Posterior vena cava (tissue), 2 donors: ENCODE results near the gene APOM. TPM values are rescaled to one million over a fixed set of nuclear protein-coding genes. Genes with fewer than 3 reads are reported as not detected.

ENCODE experiments used
- DNase-seq: peaks from one replicate; pipeline ENCODE4 v3.0.0-alpha.2; 2020; ENCODE audit warnings: low spot score
- intact Hi-C, 2 donors: fragments of 100-400 bp; cut with DNase I; formaldehyde crosslinking; loops; one replicate each; pipeline versions ENCODE4 v1.14.1 to v1.14.2; 2022 to 2023
- total RNA-seq, 2 donors: library from RNA; stranded (reverse); fragmentation: NEBNext Ultra II Directional; extraction: Animal tissue kit (Norgen Biotek cat#: 25700); gene quantifications; one replicate each; pipeline ENCODE4 v1.2.1, GENCODE V29; 2021
- donor health status: DM: yes; HTN: yes; CAD: no.
- donor health status: DM: yes; HTN: yes; CAD: no.

APOM gene
- total RNA-seq, 2 donors from 2014 or later: 0.60 to 1.2 TPM

DNA sequence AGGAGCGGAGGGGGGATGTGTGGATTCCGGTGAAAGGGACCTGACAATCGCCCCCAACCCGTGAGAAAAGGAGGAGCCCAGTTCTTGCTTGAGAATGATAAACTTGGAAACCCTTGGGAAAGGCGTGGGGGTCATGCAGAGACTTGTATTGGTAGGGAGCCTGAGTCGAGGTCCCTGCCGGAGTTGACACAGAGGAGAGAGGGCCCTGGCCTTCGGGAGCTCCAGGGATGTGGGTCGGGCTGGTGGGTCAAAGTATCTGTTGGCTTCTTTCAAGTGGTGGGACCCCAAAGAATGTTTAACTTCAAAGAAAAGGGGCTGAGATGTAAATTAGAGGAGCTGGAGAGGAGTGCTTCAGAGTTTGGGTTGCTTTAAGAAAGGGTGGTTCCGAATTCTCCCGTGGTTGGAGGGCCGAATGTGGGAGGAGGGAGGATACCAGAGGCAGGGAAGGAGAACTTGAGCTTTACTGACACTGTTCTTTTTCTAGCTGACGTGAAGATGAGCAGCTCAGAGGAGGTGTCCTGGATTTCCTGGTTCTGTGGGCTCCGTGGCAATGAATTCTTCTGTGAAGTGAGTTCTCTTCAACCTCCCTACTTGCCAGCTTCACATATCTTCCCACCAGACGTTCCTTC, 10.8 kb downstream of the APOM start:
- intact Hi-C loops: no loop called here
- DNase-seq: no peak

DNA sequence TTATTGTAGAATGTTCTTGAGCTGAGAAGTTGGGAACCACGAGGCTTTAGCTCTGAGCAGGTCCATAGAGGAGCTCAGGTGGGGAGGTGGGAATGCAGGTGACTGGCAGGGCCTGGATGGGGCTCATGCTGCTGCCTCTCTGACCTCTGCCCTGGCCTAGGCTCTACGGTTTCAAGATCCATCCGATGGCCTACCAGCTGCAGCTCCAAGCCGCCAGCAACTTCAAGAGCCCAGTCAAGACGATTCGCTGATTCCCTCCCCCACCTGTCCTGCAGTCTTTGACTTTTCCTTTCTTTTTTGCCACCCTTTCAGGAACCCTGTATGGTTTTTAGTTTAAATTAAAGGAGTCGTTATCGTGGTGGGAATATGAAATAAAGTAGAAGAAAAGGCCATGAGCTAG, 14.0 kb downstream of the APOM start, which contains the start of gene LY6G5B:
LY6G5B (plus strand) TSS at position 301 of the 400 bp plus-strand sequence. CDS start 975 bp downstream, outside the sequence.
- intact Hi-C loops: no loop called here
- DNase-seq: no peak

GRCh38 chr6:31676322-31676903, 20.7 kb downstream of the APOM start:
- no peak for DNase-seq
- intact Hi-C loops: loop anchor here in 1 of 2 donors (5.0 kb wide), 1 partner anchor 276 kb away; no protein-coding TSS in a partner anchor

DNA sequence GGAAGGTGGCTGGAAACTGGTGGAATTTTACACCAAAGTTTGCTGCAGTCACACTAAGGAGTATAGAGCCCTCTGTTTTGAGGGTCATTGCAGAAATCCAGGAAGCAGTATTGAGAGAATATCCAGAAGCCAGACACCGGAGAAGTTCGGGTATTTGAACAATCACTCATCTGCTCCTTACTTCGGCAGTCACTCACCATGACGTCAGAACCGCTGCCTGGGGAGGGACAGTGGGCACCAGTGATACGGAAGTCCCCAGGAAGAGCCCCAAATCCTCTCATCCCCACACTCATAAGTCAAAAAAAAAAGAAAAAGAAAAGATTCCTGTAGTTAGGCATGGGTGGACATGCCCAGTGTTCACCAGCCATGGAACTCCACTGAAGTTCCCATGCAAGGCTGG, 21.2 kb downstream of the APOM start:
- DNase-seq: no peak
- intact Hi-C loops: loop anchor here in 1 of 2 donors (5.0 kb wide), 1 partner anchor 275 kb away; no protein-coding TSS in a partner anchor

DNA sequence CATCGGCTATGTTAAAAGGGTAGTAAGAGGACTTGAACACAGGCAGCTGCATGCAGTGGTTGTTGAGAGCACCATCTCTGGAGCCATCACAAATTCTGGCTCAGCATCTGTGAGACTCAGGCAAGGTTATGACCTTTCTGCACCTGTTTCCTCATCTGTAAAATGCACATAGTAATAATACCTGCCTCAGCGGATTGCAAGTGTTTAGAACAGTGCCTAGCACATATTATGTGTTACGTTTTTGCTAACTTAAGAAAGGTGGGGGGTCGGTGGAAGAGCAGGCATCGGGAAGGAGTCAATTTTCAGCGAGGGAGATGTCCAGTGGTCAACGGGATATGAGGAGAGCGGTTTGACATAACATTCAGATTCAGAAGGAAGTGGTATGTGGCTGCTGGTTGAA, 22.3 kb downstream of the APOM start:
- intact Hi-C loops: loop anchor here in 1 of 2 donors (5.0 kb wide), 1 partner anchor 274 kb away; no protein-coding TSS in a partner anchor
- DNase-seq: no peak

- intact Hi-C loops: loop anchor here (5.0 to 10.0 kb wide), 2 partner anchors 152 to 154 kb away; no protein-coding TSS in a partner anchor
- DNase-seq: peak; percentile 95
Measured at GRCh38 chr6:31680226-31681134, 24.8 kb downstream of the APOM start, which contains the start of gene LY6G5C. LY6G5C (minus strand) TSS chr6:31681067; CDS start chr6:31680373, 694 bp downstream.

- intact Hi-C loops: loop anchor here (5.0 to 10.0 kb wide), 2 partner anchors 151 to 154 kb away; no protein-coding TSS in a partner anchor
- no peak for DNase-seq
Measured at GRCh38 chr6:31681135-31681671, 25.5 kb downstream of the APOM start.

- intact Hi-C loops: loop anchor here (5.0 to 10.0 kb wide), 2 partner anchors 149 to 151 kb away; no protein-coding TSS in a partner anchor
- DNase-seq: no peak
Measured at GRCh38 chr6:31683591-31683990, 27.9 kb downstream of the APOM start.

GRCh38 chr6:31686483-31686882, 30.8 kb downstream of the APOM start:
- intact Hi-C loops: loop anchor here in 1 of 2 donors (10.0 kb wide), 1 partner anchor 148 kb away; no protein-coding TSS in a partner anchor
- DNase-seq: no peak

DNA sequence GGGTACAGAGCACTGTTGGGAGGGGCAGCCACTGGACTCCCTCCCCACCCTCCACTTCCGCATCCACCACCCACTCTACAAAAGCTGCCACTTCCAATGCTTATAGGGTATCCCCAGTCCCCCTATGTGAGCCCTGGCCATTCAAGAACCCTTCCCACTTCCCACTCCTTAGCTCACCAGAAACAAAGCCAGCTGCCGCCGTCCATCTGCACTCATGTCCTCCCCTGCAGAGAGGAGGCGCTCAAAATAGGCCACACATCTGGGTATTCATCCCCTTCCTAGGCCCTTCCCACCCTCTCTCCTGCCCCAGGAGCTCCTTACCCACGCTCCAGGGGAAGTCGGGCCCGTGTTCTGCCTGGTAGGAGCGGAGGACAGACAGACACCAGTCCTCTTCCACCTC, 31.6 kb downstream of the APOM start:
- intact Hi-C loops: loop anchor here in 1 of 2 donors (10.0 kb wide), 1 partner anchor 147 kb away; no protein-coding TSS in a partner anchor
- DNase-seq: no peak

GRCh38 chr6:31687860-31688693, 32.4 kb downstream of the APOM start:
- DNase-seq: peak; percentile 64
- intact Hi-C loops: loop anchor here in 1 of 2 donors (10.0 kb wide), 1 partner anchor 147 kb away; no protein-coding TSS in a partner anchor

- intact Hi-C loops: loop anchor here in 1 of 2 donors (10.0 kb wide), 1 partner anchor 145 kb away; no protein-coding TSS in a partner anchor
- DNase-seq: no peak
Measured at GRCh38 chr6:31689249-31690110, 33.8 kb downstream of the APOM start.

DNA sequence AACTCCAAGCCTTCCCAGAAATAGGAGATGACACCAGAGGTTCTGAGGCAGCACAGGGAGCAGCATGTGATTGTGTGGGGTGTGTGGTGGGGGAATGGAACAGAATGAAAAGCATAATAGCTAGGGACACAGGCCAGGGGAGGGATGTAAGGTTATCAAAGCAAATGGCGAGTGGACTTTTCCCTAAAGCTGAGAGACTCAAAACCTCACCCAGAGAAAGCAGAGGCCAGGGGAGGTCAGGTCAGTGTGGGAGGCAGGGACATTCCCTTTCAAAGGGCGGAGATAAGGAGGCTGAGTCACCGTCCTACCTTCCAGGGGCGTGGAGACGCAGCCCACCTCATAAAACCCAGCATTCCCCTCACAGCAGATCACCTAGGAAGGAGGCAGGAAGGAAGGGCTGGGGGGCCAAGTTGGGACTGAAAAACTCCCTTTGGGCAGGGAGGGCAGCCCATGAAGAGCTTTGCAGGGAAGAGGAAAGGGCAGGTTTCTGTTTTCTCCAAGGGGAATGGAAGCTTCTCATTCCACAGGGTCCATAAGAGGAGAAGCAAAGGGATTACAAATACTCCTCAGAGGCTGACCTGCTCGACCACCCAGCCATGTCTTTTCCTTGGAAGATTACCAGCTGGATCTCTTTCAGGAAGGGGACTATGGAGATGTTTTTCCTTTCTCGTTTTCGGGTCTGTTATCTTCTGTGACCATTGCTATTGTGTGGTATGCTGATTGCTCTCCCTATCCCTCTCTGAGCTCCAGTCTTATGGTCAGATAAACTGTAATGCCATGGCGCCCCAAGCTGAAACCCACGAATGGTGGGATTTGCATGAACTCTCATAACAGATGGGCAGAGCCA, 34.8 kb downstream of the APOM start:
- intact Hi-C loops: no loop called here

DNA sequence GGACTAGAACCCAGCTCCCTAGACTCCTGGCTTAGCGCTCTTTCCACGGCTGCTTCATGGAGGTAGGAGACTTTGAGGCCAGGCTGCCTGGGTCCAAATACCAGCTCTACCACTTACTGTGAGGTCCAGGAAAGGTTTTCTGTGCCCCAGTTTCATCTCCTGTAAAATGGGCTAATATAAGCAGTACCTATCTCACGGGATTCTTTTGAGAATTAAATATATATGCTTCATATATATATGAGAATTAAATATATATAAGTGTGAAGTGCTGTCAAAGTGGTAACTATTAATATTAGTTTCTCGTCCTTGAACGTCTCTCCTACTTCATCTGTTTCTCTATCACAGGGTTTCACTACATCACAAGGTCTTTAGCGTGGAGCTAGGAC, 35.4 kb downstream of the APOM start:
- DNase-seq: no peak
- intact Hi-C loops: no loop called here

More for the DNA sequence above, 34.8 kb downstream of the APOM start:
- peak; percentile 66 for DNase-seq

DNA sequence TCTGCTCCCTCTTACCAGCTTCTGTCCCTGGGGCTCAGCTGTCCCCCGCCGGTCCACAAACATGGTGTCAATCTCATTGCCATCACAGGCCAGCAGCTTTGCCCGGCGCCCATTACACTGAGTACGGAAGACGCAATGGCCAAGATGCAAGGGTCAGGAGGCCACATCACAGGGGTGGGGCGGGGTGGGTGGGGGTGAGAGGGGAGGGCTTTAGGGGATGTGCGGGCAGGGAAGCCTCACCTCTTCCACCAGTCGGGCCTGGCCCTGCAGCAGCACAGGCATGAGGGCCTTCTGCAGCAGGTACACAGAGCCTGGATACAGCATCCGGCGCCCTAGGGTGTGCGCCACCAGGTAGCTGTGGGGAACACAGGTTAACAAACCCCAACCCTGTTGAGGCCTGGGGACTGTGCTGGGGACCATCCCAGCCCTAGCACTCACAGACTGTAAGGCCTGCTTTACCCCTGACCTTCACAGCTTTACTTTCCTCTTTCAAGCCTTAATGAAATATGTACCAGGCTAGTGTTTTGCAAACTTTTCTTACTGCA, 35.9 kb downstream of the APOM start:
- intact Hi-C loops: no loop called here
- DNase-seq: peak; percentile 76

DNA sequence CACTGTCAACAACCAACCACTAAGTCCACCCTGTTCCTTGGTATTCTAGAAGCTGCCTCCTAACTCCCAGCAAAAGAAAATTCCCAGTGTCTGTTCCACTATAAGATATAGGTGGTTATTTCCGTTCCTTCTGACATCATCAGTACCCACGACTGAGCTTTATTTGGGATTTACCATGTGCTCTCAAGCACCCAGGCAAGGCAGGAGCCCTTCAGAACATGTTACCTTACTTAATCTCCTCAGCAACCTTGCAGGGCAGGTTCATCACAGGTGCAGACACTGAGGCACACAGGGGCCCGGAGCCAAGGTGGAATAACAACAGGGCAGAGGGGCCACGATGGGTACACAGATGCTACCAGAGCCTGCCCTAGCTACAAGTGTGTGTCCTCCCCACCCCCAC, 36.7 kb downstream of the APOM start:
- intact Hi-C loops: no loop called here
- DNase-seq: no peak
